Activated CD8-positive, alpha-beta memory T cell treated with anti-CD3 and anti-CD28 coated beads, Interleukin-2, amount 50 U/mL, for 24 hours (primary cell): ENCODE measurements around the gene PTPRU.

Source experiments
- DNase-seq: peaks from one replicate; pipeline ENCODE4 v3.0.0-alpha.2; 2020; ENCODE audit errors: extremely low read depth

The PTPRU gene

GRCh38 chr1:29245261-29245660, 8.9 kb downstream of the PTPRU start:
- no peak for DNase-seq

GRCh38 chr1:29245876-29246275, 9.6 kb downstream of the PTPRU start:
- DNase-seq: no peak

- DNase-seq: no peak
These were observed 10.7 kb downstream of the PTPRU start for GRCh38 chr1:29247044-29247443.

GRCh38 chr1:29247571-29248273, 11.4 kb downstream of the PTPRU start:
- no peak for DNase-seq

GRCh38 chr1:29248409-29248808, 12.1 kb downstream of the PTPRU start:
- DNase-seq: no peak

GRCh38 chr1:29249170-29249691, 12.9 kb downstream of the PTPRU start:
- DNase-seq: no peak

- no peak for DNase-seq
These were observed 13.7 kb downstream of the PTPRU start for GRCh38 chr1:29249951-29250581.

GRCh38 chr1:29251164-29252124, 15.1 kb downstream of the PTPRU start:
- no peak for DNase-seq

- no peak for DNase-seq
These were observed 16.9 kb downstream of the PTPRU start for GRCh38 chr1:29253180-29253579.

- no peak for DNase-seq
These were observed 18.0 kb downstream of the PTPRU start for GRCh38 chr1:29254346-29254745.

GRCh38 chr1:29255134-29255666, 18.9 kb downstream of the PTPRU start:
- DNase-seq: no peak

GRCh38 chr1:29256394-29256793, 20.1 kb downstream of the PTPRU start:
- DNase-seq: no peak

- no peak for DNase-seq
These were observed 20.9 kb downstream of the PTPRU start for GRCh38 chr1:29256979-29257804.

- DNase-seq: no peak
These were observed 22.1 kb downstream of the PTPRU start for GRCh38 chr1:29258189-29258975.

- no peak for DNase-seq
These were observed 22.9 kb downstream of the PTPRU start for GRCh38 chr1:29258976-29259801.

GRCh38 chr1:29259802-29260441, 23.6 kb downstream of the PTPRU start:
- DNase-seq: no peak

GRCh38 chr1:29260531-29260930, 24.2 kb downstream of the PTPRU start:
- DNase-seq: no peak

GRCh38 chr1:29264773-29265389, 28.6 kb downstream of the PTPRU start:
- DNase-seq: no peak
